OCI-LY3 (cell line): ENCODE data around the gene SNX10.

ENCODE experiments used
- H2AFZ ChIP-seq: fragments of 200-600, 300-600 bp; shearing (Covaris generic); 2 replicates; pipeline ENCODE4 v1.6.0; 2014; ENCODE audit warnings: antibody characterized with exemption, low read depth, low read length
- H3K27ac ChIP-seq: fragments of 200-600, 300-600 bp; sonication (generic); 2 replicates; pipeline ENCODE4 v1.5.1; 2014; ENCODE audit warnings: mild to moderate bottlenecking, low read length, moderate library complexity, mixed read lengths
- H3K27me3 ChIP-seq: fragments of 200-600, 300-600 bp; sonication (generic); 2 replicates; pipeline ENCODE4 v1.6.1; 2014; ENCODE audit warnings: low read depth, low read length, mixed read lengths
- H3K36me3 ChIP-seq: fragments of 200-600, 300-600 bp; sonication (generic); replicated peaks from 2 replicates; pipeline ENCODE3; 2014; ENCODE audit warnings: low read depth, low read length, mixed read lengths
- H3K4me1 ChIP-seq: fragments of 300-600, 200-600 bp; sonication (generic); 2 replicates; pipeline ENCODE4 v1.6.1; 2014; ENCODE audit warnings: low read length, mixed read lengths
- H3K4me2 ChIP-seq: fragments of 200-600, 300-600 bp; sonication (generic); 2 replicates; pipeline ENCODE4 v1.6.1; 2014; ENCODE audit warnings: low read length, mixed read lengths
- H3K4me3 ChIP-seq: fragments of 300-600, 200-600 bp; sonication (generic); 2 replicates; pipeline ENCODE4 v1.5.1; 2014; ENCODE audit warnings: antibody characterized with exemption, mild to moderate bottlenecking, low read length, moderate library complexity
- H3K79me2 ChIP-seq: fragments of 300-600, 200-600 bp; shearing (Covaris generic); 2 replicates; pipeline ENCODE4 v1.6.1; 2014; ENCODE audit warnings: mild to moderate bottlenecking, low read length, mixed read lengths
- H3K9ac ChIP-seq: fragments of 300-600, 200-600 bp; shearing (Covaris generic); 2 replicates; pipeline ENCODE4 v1.6.0; 2014; ENCODE audit warnings: mild to moderate bottlenecking, low read length, moderate library complexity
- H3K9me3 ChIP-seq: fragments of 200-600, 300-600 bp; shearing (Covaris generic); 2 replicates; pipeline ENCODE4 v1.6.1; 2014; ENCODE audit warnings: low read length, mixed read lengths; ENCODE audit not compliant: insufficient read depth
- H4K20me1 ChIP-seq: fragments of 200-600, 300-600 bp; sonication (generic); 2 replicates; pipeline ENCODE4 v1.6.1; 2016; ENCODE audit warnings: low read length, mixed read lengths; ENCODE audit not compliant: insufficient read depth
- EZH2phosphoT487 ChIP-seq: fragments of 200-600 bp; shearing (Covaris generic); IDR thresholded peaks from 2 replicates; pipeline ENCODE4 v1.6.1; 2018; ENCODE audit warnings: antibody characterized with exemption, mixed run types, low read depth
- TF ChIP-seq, protein P1 (sequence below): fragments of 200-600, 300-600 bp; sonication (generic); IDR thresholded peaks from 2 replicates; pipeline ENCODE4 v1.5.1; 2014; ENCODE audit warnings: antibody characterized with exemption, low read length, low read depth

SNX10 gene

DNA sequence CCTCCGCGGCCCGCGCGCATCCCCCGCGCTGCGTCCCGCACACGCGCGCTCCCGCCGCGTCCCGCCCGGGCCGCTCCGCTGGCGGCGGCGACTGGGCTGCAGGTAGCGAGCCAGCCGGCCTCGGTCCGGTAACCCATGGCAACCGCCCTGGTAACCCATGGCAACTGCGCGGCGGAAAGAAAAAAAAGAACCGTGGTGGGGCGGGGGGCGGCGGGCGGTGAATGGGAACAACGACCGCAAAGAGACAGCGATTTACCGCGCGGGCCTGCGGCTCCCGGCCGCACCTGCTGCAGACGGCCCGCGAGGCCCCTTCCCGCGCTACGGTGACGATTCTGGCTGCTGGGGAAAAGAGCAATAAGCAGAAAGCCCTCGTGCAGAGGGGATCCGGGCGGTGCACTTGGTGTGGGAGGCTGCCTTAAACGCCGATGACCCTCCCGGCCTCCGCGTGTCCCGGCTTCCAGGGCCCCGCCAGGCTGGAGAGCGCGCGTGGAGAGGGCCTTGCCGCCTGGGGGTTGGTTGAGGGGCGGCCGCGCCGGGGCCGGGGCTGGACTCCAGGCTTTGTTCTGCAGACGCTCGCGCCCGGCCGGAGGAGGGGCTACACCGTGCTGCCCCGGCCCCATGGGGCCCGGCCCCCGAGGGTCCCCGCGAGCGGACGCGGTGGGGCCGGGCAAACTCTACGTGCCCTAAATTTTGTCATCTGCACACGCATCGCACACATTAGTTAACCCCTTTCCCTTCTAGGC lies 84.7 kb downstream of the SNX10 start:
- no peaks in the 10 kb centered on the region for H3K9me3 ChIP-seq
- peak overlapping the region; percentile 80 for H3K9ac ChIP-seq
- H3K4me3 ChIP-seq, result peak overlapping the region; percentile 89
- no peaks in the 10 kb centered on the region for H3K79me2 ChIP-seq
- peak overlapping the region; percentile 64 for H3K27ac ChIP-seq
- H3K4me1 ChIP-seq, result peaks cover 12% of the 10 kb centered on the region; the same call in 1 of the 2 replicates
- H3K27me3 ChIP-seq, result peaks cover 4% of the 10 kb centered on the region; the same call in 1 of the 2 replicates
- no peaks in the 10 kb centered on the region for H3K36me3 ChIP-seq
- no peaks in the 10 kb centered on the region for H4K20me1 ChIP-seq
- H3K4me2 ChIP-seq, result peak overlapping the region; percentile 84
- peak overlapping the region; percentile 86 for H2AFZ ChIP-seq
- no peak for TF ChIP-seq EZH2phosphoT487
- TF ChIP-seq, protein P1, sequence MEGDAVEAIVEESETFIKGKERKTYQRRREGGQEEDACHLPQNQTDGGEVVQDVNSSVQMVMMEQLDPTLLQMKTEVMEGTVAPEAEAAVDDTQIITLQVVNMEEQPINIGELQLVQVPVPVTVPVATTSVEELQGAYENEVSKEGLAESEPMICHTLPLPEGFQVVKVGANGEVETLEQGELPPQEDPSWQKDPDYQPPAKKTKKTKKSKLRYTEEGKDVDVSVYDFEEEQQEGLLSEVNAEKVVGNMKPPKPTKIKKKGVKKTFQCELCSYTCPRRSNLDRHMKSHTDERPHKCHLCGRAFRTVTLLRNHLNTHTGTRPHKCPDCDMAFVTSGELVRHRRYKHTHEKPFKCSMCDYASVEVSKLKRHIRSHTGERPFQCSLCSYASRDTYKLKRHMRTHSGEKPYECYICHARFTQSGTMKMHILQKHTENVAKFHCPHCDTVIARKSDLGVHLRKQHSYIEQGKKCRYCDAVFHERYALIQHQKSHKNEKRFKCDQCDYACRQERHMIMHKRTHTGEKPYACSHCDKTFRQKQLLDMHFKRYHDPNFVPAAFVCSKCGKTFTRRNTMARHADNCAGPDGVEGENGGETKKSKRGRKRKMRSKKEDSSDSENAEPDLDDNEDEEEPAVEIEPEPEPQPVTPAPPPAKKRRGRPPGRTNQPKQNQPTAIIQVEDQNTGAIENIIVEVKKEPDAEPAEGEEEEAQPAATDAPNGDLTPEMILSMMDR, result no peak

- TF ChIP-seq EZH2phosphoT487, result no peak
- TF ChIP-seq, protein P1, result no peak
- no peaks in the 10 kb centered on the region for H3K79me2 ChIP-seq
- H2AFZ ChIP-seq, result no peak overlapping the region
- H4K20me1 ChIP-seq, result no peaks in the 10 kb centered on the region
- H3K27ac ChIP-seq, result no peak overlapping the region
- peaks cover 4% of the 10 kb centered on the region for H3K27me3 ChIP-seq
- no peaks in the 10 kb centered on the region for H3K36me3 ChIP-seq
- no peak overlapping the region for H3K9ac ChIP-seq
- H3K9me3 ChIP-seq, result no peaks in the 10 kb centered on the region
- H3K4me2 ChIP-seq, result no peak overlapping the region
- peaks cover 12% of the 10 kb centered on the region; the same call in 1 of the 2 replicates for H3K4me1 ChIP-seq
- H3K4me3 ChIP-seq, result no peak overlapping the region
Measured at GRCh38 chr7:26378016-26378415, 86.4 kb downstream of the SNX10 start.

- Histone ChIP-seq H3K4me2 (no peak overlapping the region), H3K79me2 (no peaks in the 10 kb centered on the region), H3K4me1 (peaks cover 12% of the 10 kb centered on the region; the same call in 1 of the 2 replicates), H3K36me3 (no peaks in the 10 kb centered on the region), H4K20me1 (no peaks in the 10 kb centered on the region), H3K27ac (no peak overlapping the region), H3K9me3 (no peaks in the 10 kb centered on the region), H2AFZ (no peak overlapping the region), H3K9ac (no peak overlapping the region), H3K4me3 (no peak overlapping the region), H3K27me3 (peaks cover 10% of the 10 kb centered on the region)
- no peak for TF ChIP-seq EZH2phosphoT487
- TF ChIP-seq, protein P1, result no peak
Measured at GRCh38 chr7:26379711-26380110, 88.0 kb downstream of the SNX10 start.

- H3K9me3 ChIP-seq, result no peaks in the 10 kb centered on the region
- no peak overlapping the region for H2AFZ ChIP-seq
Measured at GRCh38 chr7:26381476-26382353, 90.1 kb downstream of the SNX10 start.

More at GRCh38 chr7:26381476-26382353, 90.1 kb downstream of the SNX10 start:
- Histone ChIP-seq H3K4me1 (peaks cover 4% of the 10 kb centered on the region; the same call in 1 of the 2 replicates), H3K27ac (no peak overlapping the region), H3K79me2 (no peaks in the 10 kb centered on the region), H3K27me3 (peaks cover 19% of the 10 kb centered on the region), H4K20me1 (no peaks in the 10 kb centered on the region), H3K9ac (no peak overlapping the region), H3K36me3 (no peaks in the 10 kb centered on the region), H3K4me2 (no peak overlapping the region), H3K4me3 (no peak overlapping the region)
- TF ChIP-seq, protein P1, result 0 out of 2 replicates have a peak, but pooled peaks have one; percentile 21
- no peak for TF ChIP-seq EZH2phosphoT487
